HG03159 (cell line): ENCODE results near the gene ZFR2.

Experiments
- ATAC-seq: cut with Tn5 transposase; IDR thresholded peaks from one replicate; pipeline ENCODE4 v1.9.1; 2021; ENCODE audit warnings: mild to moderate bottlenecking, moderate library complexity; ENCODE audit not compliant: unreplicated experiment

The ZFR2 gene

GRCh38 chr19:3792114-3792513, 76.7 kb downstream of the ZFR2 start:
- ATAC-seq, result no peak

GRCh38 chr19:3790941-3791340, 77.9 kb downstream of the ZFR2 start:
- ATAC-seq, result no peak

GRCh38 chr19:3790209-3790734, 78.6 kb downstream of the ZFR2 start:
- no peak for ATAC-seq

- no peak for ATAC-seq
Measured at GRCh38 chr19:3788996-3789778, 79.7 kb downstream of the ZFR2 start.

- no peak for ATAC-seq
Measured at GRCh38 chr19:3785938-3786824, 82.7 kb downstream of the ZFR2 start, which contains the start of gene MATK. Gene MATK, minus strand, starts transcription at chr19:3786381. Its CDS starts 1,246 bp downstream, at chr19:3785135.

- ATAC-seq, result no peak
Measured at GRCh38 chr19:3785451-3785937, 83.3 kb downstream of the ZFR2 start.

- ATAC-seq, result no peak
Measured at GRCh38 chr19:3784607-3785450, 84.0 kb downstream of the ZFR2 start.

DNA sequence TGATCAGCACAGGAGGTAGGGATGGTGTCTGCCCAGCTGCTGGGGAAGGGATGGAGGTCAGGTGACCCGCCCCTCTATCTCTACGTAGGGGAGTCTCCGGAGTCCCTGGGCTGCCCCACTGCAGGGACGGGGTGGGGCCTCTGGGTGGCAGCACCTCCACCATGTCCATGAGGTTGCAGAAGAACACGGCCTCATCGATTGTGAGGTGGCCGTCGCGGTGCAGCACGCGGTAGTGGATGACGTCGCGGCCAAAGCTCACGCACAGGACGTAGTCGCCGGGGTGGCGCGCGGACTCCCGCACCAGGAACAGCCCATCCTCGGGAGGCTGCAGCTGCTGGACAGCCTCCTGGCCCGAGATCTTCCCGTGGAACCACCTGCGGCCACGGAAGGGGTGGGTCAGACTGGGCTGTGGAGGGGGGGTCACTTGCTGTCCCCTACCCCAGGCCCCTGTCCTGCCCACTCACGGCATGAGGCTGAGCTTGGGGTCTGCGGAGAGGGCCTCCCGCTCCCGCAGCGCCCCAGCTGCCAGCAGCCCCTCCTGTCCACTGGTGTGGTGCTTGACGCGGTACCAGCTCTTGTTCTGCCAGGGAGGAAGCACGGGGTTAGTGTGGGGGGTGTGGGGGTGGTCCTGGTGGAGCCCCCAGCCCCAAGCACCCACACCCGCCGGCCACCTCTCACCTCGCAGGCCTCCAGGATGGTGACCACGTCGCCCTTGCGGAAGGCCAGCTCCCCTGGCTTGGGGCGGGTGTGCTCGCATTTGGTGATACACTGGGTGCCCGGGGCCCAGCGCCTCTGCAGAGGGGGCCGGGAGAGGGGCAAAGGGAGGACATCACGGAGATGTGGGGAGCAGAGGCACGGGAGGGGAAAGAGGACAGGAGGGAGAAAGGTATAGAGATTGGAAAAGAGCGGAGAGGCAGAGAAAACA, 84.9 kb downstream of the ZFR2 start:
- no peak for ATAC-seq

- ATAC-seq, result no peak
Measured at GRCh38 chr19:3782903-3783302, 85.9 kb downstream of the ZFR2 start.

- ATAC-seq, result no peak
Measured at GRCh38 chr19:3782330-3782729, 86.5 kb downstream of the ZFR2 start.

- no peak for ATAC-seq
Measured at GRCh38 chr19:3781603-3782002, 87.2 kb downstream of the ZFR2 start.

DNA sequence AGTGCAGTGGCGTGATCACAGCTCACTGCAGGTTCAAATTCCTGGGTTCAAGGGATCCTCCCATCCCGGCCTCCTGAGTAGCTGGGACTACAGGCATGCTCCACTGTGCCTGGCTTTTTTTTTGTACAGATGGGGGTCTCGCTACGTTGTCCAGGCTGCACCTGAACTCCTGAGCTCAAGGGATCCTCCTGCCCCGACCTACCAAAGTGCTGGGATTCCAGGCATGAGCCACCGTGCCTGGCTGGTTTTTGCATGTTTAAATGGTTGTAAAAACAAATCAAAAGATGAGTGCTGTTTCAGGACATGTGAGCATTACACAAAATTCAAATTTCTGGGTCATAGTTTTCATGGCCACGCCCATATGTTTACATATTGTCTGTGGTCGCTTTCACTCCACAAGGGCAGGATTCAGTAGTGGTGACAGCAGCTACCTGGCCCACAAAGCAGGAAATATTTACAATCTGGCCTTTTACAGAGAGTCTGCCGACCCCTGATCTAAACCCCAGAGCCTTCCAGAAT, 88.0 kb downstream of the ZFR2 start:
- no peak for ATAC-seq

GRCh38 chr19:3778899-3779723, 89.7 kb downstream of the ZFR2 start:
- ATAC-seq, result no peak

- no peak for ATAC-seq
Measured at GRCh38 chr19:3778104-3778867, 90.6 kb downstream of the ZFR2 start.

GRCh38 chr19:3776479-3777040, 92.3 kb downstream of the ZFR2 start:
- no peak for ATAC-seq

DNA sequence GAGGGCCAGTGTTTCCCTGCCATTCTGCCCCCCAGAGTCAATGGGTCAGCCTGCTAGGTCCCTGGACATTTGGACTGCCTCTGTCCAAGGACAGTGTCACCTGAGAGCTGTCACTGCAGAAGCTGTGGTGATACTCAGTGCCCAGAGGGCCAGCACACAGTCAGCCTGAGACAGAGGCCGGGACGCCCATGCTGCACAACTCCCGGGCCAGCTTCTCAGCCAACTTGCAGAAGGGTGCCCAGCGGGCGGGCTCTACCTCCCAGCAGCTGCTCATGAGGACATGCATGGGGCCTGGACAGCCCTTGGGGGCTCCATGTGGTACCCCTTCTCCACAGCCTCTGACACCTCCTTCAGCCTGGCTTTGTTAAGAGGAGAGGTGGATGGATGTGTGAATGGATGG, 93.0 kb downstream of the ZFR2 start:
- no peak for ATAC-seq

DNA sequence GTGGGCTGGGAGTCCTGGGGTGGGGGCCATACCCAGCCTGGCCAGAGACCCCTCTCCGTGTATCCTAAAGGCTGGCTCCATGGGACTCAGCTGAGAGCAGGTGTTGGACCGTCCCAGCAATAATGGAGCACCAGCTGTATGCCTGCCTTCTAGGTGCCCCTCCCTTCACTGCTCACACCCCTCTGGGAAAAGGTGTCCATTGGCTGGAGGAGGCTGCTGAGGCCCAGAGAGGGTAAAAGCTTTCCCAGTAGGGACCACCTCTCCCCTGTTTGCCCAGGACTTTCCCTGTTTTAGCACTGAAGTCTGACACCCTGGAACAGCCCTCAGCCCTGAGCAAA, 93.5 kb downstream of the ZFR2 start:
- ATAC-seq, result no peak
